Subcutaneous adipose tissue (tissue), 4 donors: ENCODE data around the gene CRTC1. TPM values are rescaled to one million over a fixed set of nuclear protein-coding genes. Genes with fewer than 3 reads are reported as not detected.

Experiments used
- CTCF ChIP-seq: fragments of 450-650 bp; IDR thresholded peaks from one replicate; pipeline ENCODE4 v1.5.1; 2016; ENCODE audit warnings: low read depth, mild to moderate bottlenecking, control low read depth, antibody characterized with exemption, moderate library complexity
- total RNA-seq, 4 donors: library from RNA; depleted of rRNA; stranded (reverse); fragments of >200 nt; gene quantifications; one replicate each; pipeline ENCODE4 v1.1.0, GENCODE V29; 2016

CRTC1 gene
- total RNA-seq, 4 donors from 2014 or later: 2.0 to 8.3 (median 3.9) TPM

DNA sequence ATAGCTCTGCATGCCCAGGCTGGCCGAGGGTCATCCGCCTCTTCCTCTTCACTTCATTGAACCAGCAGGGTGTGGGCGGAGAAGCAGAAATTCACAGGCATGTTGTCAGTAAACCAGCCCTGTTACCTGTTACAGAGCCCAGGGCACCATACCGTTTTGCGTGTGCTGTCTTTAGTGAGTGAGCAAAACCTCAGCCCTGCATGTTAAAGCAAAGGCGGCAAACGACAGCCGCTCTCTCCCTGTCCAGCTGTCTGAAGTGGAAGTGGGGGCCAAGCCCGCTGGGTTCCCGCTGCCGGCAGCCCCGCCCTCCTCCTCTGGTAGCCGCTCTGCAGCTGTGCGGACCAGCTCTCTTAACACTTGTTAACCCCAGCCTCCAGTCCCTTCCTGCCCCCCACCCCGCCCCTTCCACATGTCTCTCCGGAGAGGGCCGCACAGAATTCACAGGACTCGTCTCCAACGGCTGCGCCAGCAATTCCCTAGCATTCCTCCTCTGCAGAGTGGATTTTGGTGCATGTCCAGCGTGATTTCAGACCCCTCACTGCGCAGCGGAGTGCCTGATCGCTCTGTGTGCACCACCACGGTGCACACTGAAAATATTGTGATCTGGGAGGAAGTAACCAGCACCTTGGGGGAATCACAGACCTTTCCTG is 34.0 kb upstream of the CRTC1 start:
- no peak for TF ChIP-seq CTCF

DNA sequence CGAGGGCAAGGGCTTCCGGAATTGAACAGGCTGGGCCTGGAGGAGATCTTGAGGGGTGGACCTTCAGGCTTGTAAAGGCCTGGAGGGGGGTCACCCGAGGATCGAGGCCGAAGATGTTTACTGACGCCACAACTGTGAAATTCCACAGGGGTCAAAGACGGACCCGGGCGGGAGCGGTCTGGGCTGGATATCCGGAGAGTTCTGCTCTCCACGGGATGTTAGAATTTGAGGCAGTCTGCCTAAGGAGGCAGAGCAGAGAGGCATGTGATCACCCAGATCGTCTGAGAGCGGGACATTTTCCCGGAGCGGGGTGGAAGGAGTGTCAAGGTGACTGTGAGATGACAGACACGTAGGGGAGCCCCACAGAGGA is 33.5 kb upstream of the CRTC1 start:
- no peak for TF ChIP-seq CTCF

DNA sequence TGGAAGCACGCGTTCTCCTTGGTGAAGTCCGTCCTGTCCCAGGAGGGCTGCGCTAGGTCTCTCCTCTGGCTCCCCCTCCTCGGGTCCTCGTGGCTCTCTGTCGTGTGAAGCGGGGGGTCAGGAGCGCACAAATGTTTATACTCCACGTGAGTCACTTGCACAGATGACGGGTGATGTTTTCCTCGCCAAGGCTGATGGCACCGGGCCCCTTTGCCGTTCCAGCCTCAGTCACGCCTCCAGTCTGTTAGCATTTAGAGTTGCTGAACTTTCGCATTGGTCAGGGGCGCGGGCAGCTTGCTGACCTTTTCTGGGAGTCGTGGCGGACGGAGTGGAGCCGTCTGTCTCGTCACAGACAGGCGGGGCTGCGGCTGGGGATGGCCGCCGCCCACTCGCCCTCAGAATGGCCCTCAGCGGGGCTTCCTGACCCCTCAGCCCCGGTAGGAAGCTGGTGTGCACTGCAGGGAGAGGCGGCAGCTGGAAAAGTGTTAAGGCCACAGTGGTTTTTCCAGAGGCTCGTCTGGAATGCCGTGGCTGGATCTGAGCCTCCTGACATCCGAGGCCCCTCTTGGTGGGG is 32.9 kb upstream of the CRTC1 start:
- TF ChIP-seq CTCF: no peak

- no peak for TF ChIP-seq CTCF
Observed at GRCh38 chr19:18651300-18651699, 32.2 kb upstream of the CRTC1 start.

DNA sequence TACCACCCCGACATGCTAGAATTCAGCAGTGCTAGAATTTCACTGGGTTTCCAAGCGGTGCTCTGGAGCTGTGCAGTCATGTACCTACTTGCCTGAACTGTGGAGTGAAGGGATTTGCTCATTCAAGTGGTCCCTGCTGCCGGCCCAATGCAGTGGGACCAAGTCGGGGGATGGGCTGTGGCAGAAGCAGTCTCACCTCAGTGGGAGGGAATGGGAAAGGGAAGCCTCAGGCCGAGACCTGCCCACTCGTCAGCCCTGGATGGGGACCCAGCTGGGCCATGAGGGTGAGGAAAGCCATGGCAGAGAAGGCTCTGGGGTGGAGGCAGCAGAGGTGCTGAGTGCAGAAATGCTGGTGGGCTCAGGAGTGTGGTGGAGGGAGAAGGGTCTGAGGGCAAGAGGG is 31.7 kb upstream of the CRTC1 start:
- TF ChIP-seq CTCF: no peak

- TF ChIP-seq CTCF: no peak
Observed at GRCh38 chr19:18653853-18654252, 29.6 kb upstream of the CRTC1 start.

- TF ChIP-seq CTCF: no peak
Observed at GRCh38 chr19:18654469-18654868, 29.0 kb upstream of the CRTC1 start.
